Stimulated activated memory B cell treated with anti-CD40 and anti-IgM and Interleukin-4, amounts not matched to agents 10 μg/mL and 1 μg/mL and 100 μg/mL, for 72 hours (primary cell): Measurements from ENCODE around the gene STK10.
"Not testable (repeated sequence)": the region's sequence is repeated elsewhere in the genome, so short reads cannot be mapped to it uniquely, and the experiment has no call there.

Experiments used
- ATAC-seq: fragments of 150-1000 bp; cut with Tn5 transposase; 2 replicates; pipeline ENCODE4 v1.10.0; 2021
- H3K27ac Mint-ChIP-seq: one replicate; pipeline ENCODE4 v1.8.0; 2022; ENCODE audit warnings: mild to moderate bottlenecking, mixed read lengths
- H3K27me3 Mint-ChIP-seq: one replicate; pipeline ENCODE4 v1.8.0; 2022; ENCODE audit warnings: mixed read lengths
- H3K36me3 Mint-ChIP-seq: one replicate; pipeline ENCODE4 v1.8.0; 2022; ENCODE audit warnings: mixed read lengths
- H3K4me1 Mint-ChIP-seq: one replicate; pipeline ENCODE4 v1.8.0; 2022; ENCODE audit warnings: mixed read lengths
- H3K4me3 Mint-ChIP-seq: one replicate; pipeline ENCODE4 v1.8.0; 2022; ENCODE audit warnings: mild to moderate bottlenecking, moderate library complexity, mixed read lengths
- H3K9me3 Mint-ChIP-seq: one replicate; pipeline ENCODE4 v1.8.0; 2022; ENCODE audit warnings: mixed read lengths

Gene STK10

DNA sequence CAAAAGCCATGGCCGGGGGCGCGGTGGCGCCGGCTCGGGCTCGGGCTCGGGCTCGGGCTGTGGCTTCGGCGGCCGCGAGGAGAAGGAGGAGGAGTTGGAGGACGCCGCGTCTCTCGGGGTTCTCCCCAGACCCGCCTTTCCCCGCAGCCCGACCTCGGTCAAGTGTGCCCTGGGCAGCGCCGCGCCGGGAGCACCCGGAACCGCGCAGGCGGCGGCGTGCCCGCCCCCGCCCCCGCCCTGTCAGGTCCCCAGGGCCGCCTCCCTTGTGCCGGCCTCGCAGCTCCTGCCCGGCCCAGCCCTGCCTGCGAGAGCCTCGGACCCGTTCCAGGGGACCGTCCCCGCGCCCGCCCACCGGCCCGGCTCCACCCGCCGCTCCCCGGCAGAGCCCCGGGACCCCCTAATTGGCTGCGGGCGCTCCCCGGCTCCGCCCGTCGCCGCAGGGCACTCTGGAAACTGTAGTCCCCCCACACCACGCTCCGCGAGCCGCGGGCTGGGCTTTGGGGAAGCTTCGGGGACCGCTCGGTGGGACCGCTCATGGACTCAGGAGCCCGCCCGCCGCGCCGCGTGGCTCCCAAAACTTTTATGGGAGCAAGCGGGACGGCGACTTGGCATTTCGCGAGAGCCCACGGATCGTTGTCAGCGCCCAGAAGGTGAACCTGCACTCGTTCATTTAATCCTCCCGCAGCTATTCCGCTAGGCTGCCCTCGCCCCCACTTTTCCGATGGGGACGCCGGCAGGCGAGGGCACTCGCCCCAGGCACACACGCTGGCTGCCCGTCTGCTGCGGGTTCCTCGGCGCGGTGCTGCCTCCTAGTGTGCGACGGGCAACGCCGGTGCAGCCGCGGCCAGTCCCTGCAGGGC, at the start of gene STK10:
Gene STK10, minus strand, starts transcription at position 192 of the 860 bp plus-strand sequence. Its CDS starts 182 bp downstream, at position 10.
- no peaks in the 10 kb centered on the region for H3K27me3 Mint-ChIP-seq
- peak within 1 kb of the TSS; percentile 97 for H3K4me3 Mint-ChIP-seq
- no peaks in the 10 kb centered on the region for H3K9me3 Mint-ChIP-seq

DNA sequence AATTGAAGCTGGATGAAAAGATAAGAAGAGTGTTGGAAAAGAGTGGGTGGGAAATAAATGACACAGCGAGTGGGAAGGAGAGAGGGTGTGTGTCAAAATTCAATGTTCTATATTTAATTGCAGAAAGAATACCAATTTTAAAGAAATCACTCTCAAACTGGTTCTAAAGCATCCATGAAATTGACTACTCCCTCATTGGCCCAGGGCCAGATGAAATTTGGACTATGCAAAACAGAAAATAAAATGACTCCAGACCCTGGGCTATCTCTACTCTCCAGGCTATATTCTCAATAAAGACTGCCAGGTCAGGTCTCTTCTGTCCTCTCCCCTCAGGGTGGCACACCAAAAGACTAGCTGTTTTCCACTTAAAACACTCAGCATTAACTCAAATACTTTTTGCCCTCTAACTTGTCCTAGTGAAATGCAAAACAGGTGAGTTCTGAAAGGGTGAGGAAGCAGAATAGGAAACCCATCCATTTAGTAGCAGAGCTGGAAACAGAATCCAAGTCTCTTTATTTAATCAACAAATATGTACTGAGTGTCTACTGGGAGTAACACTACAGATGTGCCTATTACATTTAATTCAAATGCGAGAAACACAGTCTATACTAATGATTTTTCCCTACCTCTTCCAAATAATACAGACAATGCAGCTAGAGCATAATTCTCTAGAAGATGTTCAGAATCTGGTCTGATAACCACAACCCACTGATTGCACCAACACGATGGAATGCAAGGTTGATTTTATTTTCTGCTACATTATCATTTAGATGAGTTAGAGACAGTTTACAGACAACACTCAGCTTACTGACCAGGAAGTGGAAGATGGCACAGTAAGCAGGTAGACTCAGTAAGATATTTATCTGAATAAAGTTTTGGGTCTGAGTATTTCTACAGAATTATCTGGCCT, 48.1 kb upstream of the STK10 start:
- peaks cover 38% of the 10 kb centered on the region for H3K4me1 Mint-ChIP-seq
- H3K27ac Mint-ChIP-seq, result peak overlapping the region; percentile 62
- H3K27me3 Mint-ChIP-seq, result no peaks in the 10 kb centered on the region
- no peak for ATAC-seq
- no peaks in the 10 kb centered on the region for H3K9me3 Mint-ChIP-seq
- peak overlapping the region; percentile 5 for H3K4me3 Mint-ChIP-seq
- H3K36me3 Mint-ChIP-seq, result peaks cover 30% of the 10 kb centered on the region

More for the DNA sequence above, at the start of gene STK10:
- H3K4me1 Mint-ChIP-seq, result peaks cover 26% of the 10 kb centered on the region
- peaks cover 32% of the 10 kb centered on the region for H3K36me3 Mint-ChIP-seq
- H3K27ac Mint-ChIP-seq, result peak within 1 kb of the TSS; percentile 89
- peak; percentile 91 for ATAC-seq

DNA sequence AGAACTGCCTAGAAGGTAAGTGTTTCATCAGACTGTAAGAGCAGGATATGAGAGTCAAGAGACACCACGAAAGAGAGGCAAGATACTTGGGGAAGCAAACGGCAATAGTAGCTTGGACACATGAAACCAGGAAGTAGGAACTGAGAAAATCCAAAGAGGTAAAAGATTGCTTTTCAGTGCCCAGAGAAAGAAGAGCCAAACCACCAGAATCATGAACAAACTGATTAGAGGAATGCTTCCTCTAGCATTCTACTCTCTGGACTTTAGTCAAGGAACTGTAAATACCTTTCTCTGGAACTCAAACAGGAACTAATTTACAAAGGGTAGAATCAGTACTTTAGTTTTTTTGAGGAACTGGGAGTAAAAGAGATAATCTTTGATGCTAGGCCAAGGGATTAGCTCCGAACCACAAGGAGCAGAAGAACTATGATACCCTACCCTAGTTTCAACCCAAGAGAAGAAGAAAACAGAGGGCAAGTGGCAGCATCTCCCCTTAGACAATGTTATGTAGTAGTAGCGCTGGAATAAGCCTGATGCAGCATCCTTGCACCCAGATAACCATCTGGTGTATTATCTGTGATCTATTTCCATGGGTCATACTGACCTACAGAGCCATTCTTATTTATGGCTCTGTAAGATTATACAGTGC, 47.2 kb upstream of the STK10 start:
- Mint-ChIP-seq H3K36me3 (peaks cover 37% of the 10 kb centered on the region), H3K9me3 (no peaks in the 10 kb centered on the region), H3K27ac (peak overlapping the region; percentile 62), H3K27me3 (no peaks in the 10 kb centered on the region), H3K4me1 (peaks cover 38% of the 10 kb centered on the region), H3K4me3 (peak overlapping the region; percentile 5)
- ATAC-seq, result peak; percentile 83

GRCh38 chr5:172234031-172234430, 46.0 kb upstream of the STK10 start:
- Mint-ChIP-seq H3K4me1 (peaks cover 38% of the 10 kb centered on the region), H3K27me3 (no peaks in the 10 kb centered on the region), H3K9me3 (no peaks in the 10 kb centered on the region), H3K27ac (peak overlapping the region; percentile 62), H3K36me3 (peaks cover 42% of the 10 kb centered on the region), H3K4me3 (no peak overlapping the region)
- no peak for ATAC-seq

- Mint-ChIP-seq H3K4me1 (peaks cover 19% of the 10 kb centered on the region), H3K27me3 (no peaks in the 10 kb centered on the region), H3K9me3 (no peaks in the 10 kb centered on the region), H3K27ac (no peak overlapping the region), H3K4me3 (no peak overlapping the region), H3K36me3 (peaks cover 36% of the 10 kb centered on the region)
- no peak for ATAC-seq
Observed at GRCh38 chr5:172229904-172230303, 41.9 kb upstream of the STK10 start.

- H3K9me3 Mint-ChIP-seq, result no peaks in the 10 kb centered on the region
- no peak for ATAC-seq
- peak overlapping the region; percentile 87 for H3K27ac Mint-ChIP-seq
- H3K27me3 Mint-ChIP-seq, result no peaks in the 10 kb centered on the region
- H3K4me1 Mint-ChIP-seq, result peaks cover 40% of the 10 kb centered on the region
- no peak overlapping the region for H3K4me3 Mint-ChIP-seq
- H3K36me3 Mint-ChIP-seq, result peaks cover 33% of the 10 kb centered on the region
Observed at GRCh38 chr5:172224996-172225395, 37.0 kb upstream of the STK10 start.

- Mint-ChIP-seq H3K27ac (peak overlapping the region; percentile 87), H3K36me3 (peaks cover 38% of the 10 kb centered on the region), H3K4me3 (peak overlapping the region; percentile 42), H3K9me3 (peaks cover 2% of the 10 kb centered on the region), H3K27me3 (no peaks in the 10 kb centered on the region), H3K4me1 (peaks cover 40% of the 10 kb centered on the region)
- ATAC-seq, result peak; percentile 95
Observed at GRCh38 chr5:172223901-172224873, 36.2 kb upstream of the STK10 start.

DNA sequence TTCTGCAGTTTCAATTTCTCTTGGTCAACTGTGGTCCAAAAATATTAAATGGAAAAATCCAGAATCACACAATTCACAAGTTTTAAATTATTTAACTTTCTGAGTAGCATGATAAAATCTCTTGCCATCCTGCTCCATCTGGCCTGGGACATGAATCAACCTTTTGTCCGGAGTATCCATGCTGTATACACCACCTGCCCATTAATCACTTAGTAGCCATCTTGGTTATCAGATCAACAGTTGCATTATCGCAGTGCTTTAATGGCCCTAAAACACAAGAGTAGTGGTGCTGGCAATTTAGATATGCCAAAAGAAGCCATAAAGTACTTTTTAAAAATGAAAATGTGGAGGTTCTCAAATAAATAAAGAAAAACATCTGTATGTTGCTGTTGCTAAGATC, 31.3 kb upstream of the STK10 start:
- H3K4me1 Mint-ChIP-seq, result peaks cover 27% of the 10 kb centered on the region
- H3K27ac Mint-ChIP-seq, result no peak overlapping the region
- H3K4me3 Mint-ChIP-seq, result no peak overlapping the region
- no peaks in the 10 kb centered on the region for H3K27me3 Mint-ChIP-seq
- H3K9me3 Mint-ChIP-seq, result peaks cover 6% of the 10 kb centered on the region
- H3K36me3 Mint-ChIP-seq, result peaks cover 69% of the 10 kb centered on the region
- ATAC-seq, result no peak

DNA sequence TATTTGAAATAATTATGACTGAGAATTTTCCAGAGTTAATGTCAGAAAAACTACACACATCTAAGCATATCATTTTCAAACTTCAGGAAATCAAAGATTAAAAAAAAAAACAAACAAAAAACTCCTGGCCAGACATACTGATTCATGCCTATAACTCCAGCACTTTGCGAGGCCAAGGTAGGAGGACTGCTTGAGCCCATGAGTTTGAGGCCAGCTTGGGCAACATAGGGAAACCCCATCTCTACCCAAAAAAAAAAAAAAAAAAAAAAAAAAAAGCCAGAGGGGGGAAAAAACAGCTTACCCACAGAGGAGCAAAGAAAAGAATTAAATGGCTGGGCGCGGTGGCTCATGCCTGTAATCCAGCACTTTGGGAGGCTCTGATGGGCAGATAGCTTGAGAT, 28.3 kb upstream of the STK10 start:
- Mint-ChIP-seq H3K36me3 (peaks cover 64% of the 10 kb centered on the region), H3K27ac (no peak overlapping the region), H3K9me3 (peaks cover 6% of the 10 kb centered on the region)

GRCh38 chr5:172213126-172213525, 25.1 kb upstream of the STK10 start:
- H3K4me3 Mint-ChIP-seq, result no peak overlapping the region
- H3K9me3 Mint-ChIP-seq, result peaks cover 3% of the 10 kb centered on the region
- H3K4me1 Mint-ChIP-seq, result peaks cover 5% of the 10 kb centered on the region
- no peak for ATAC-seq
- no peaks in the 10 kb centered on the region for H3K27me3 Mint-ChIP-seq
- no peak overlapping the region for H3K27ac Mint-ChIP-seq
- H3K36me3 Mint-ChIP-seq, result peaks cover 44% of the 10 kb centered on the region

More for the DNA sequence above, 28.3 kb upstream of the STK10 start:
- ATAC-seq, result no peak
- Mint-ChIP-seq H3K4me1 (peaks cover 5% of the 10 kb centered on the region), H3K4me3 (no peak overlapping the region), H3K27me3 (no peaks in the 10 kb centered on the region)

GRCh38 chr5:172211676-172212075, 23.7 kb upstream of the STK10 start:
- no peak for ATAC-seq
- H3K27ac Mint-ChIP-seq, result no peak overlapping the region

GRCh38 chr5:172209714-172210113, 21.7 kb upstream of the STK10 start:
- Mint-ChIP-seq H3K27ac (no peak overlapping the region), H3K4me1 (peaks cover 7% of the 10 kb centered on the region), H3K4me3 (no peak overlapping the region), H3K36me3 (peaks cover 31% of the 10 kb centered on the region), H3K27me3 (no peaks in the 10 kb centered on the region), H3K9me3 (no peaks in the 10 kb centered on the region)
- ATAC-seq, result no peak

More at GRCh38 chr5:172211676-172212075, 23.7 kb upstream of the STK10 start:
- H3K4me1 Mint-ChIP-seq, result peaks cover 7% of the 10 kb centered on the region
- no peak overlapping the region for H3K4me3 Mint-ChIP-seq
- peaks cover 43% of the 10 kb centered on the region for H3K36me3 Mint-ChIP-seq
- no peaks in the 10 kb centered on the region for H3K27me3 Mint-ChIP-seq
- H3K9me3 Mint-ChIP-seq, result no peaks in the 10 kb centered on the region

- peaks cover 7% of the 10 kb centered on the region for H3K4me1 Mint-ChIP-seq
- H3K27me3 Mint-ChIP-seq, result no peaks in the 10 kb centered on the region
- H3K27ac Mint-ChIP-seq, result no peak overlapping the region
- H3K36me3 Mint-ChIP-seq, result peaks cover 27% of the 10 kb centered on the region
- no peaks in the 10 kb centered on the region for H3K9me3 Mint-ChIP-seq
- ATAC-seq, result no peak
- H3K4me3 Mint-ChIP-seq, result no peak overlapping the region
Observed at GRCh38 chr5:172207511-172207910, 19.5 kb upstream of the STK10 start.

DNA sequence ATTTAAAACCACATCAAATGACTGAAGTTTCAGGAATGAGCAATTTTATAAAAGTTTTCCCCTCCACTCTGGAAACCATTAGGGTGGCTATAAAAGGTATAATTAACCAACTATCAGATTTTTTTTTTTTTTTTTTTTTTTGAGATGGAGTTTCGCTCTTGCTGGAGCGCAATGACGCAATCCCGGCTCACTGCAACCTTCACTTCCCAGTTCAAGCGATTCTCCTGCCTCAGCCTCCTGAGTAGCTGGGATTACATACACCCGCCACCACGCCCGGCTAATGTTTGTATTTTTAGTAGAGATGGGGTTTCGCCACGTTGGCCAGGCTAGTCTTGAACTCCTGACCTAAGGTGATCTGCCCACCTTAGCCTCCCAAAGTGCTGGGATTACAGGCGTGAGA, 18.0 kb upstream of the STK10 start:
- ATAC-seq, result not testable (repeated sequence)

More for the DNA sequence above, 18.0 kb upstream of the STK10 start:
- H3K4me3 Mint-ChIP-seq, H3K27ac Mint-ChIP-seq, H3K27me3 Mint-ChIP-seq, H3K9me3 Mint-ChIP-seq: not testable (repeated sequence)
- H3K4me1 Mint-ChIP-seq, result peaks cover 15% of the 10 kb centered on the region
- peaks cover 16% of the 10 kb centered on the region for H3K36me3 Mint-ChIP-seq
